Activated CD8-positive, alpha-beta memory T cell treated with anti-CD3 and anti-CD28 coated beads for 1 hour (primary cell): ENCODE measurements around the gene ICA1.
A peak's percentile ranks its signal among the peaks of the same experiment; 100 is the strongest.

Experiments
- DNase-seq, 2 donors: peaks; one replicate each; pipeline ENCODE4 v3.0.0-alpha.2; 2020; ENCODE audit warnings: low read depth in 1 of 2; ENCODE audit errors: extremely low read depth in 1 of 2

Gene ICA1

GRCh38 chr7:8136051-8136730 is 125.8 kb downstream of the ICA1 start:
- no peak for DNase-seq

GRCh38 chr7:8135417-8135816 is 126.5 kb downstream of the ICA1 start:
- DNase-seq = no peak

- no peak for DNase-seq
Measured at GRCh38 chr7:8134089-8134733, 127.8 kb downstream of the ICA1 start.

DNA sequence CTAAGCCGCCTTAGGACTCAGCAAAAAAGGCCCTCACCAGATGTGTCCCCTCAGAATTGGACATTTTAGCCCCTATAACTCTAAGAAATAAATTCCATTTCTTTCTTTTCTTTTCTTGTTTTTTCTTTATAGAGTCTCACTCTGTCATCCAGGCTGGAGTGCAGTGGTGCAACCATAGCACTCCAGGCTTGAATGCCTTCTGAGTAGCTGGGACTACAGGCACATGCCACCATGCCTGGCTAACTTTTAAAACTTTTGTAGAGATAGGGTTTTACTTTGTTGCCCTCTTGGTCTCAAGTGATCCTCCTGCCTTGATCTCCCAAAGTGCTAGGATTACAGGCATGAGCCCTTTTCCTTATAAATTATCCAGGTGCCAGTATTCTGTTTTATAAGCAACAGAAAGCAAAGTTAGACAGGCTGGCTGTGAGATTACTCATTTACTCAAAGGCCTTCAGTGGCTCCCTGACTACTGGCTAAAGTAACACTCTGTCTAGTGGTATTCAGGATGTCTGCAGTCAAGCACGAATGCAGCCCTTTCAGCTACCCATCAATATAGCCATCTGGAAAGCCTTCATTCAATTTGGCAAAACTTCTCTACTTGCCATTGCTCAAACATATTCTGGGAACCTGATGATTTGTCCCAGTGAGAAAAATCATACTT is 128.6 kb downstream of the ICA1 start:
- no peak for DNase-seq

DNA sequence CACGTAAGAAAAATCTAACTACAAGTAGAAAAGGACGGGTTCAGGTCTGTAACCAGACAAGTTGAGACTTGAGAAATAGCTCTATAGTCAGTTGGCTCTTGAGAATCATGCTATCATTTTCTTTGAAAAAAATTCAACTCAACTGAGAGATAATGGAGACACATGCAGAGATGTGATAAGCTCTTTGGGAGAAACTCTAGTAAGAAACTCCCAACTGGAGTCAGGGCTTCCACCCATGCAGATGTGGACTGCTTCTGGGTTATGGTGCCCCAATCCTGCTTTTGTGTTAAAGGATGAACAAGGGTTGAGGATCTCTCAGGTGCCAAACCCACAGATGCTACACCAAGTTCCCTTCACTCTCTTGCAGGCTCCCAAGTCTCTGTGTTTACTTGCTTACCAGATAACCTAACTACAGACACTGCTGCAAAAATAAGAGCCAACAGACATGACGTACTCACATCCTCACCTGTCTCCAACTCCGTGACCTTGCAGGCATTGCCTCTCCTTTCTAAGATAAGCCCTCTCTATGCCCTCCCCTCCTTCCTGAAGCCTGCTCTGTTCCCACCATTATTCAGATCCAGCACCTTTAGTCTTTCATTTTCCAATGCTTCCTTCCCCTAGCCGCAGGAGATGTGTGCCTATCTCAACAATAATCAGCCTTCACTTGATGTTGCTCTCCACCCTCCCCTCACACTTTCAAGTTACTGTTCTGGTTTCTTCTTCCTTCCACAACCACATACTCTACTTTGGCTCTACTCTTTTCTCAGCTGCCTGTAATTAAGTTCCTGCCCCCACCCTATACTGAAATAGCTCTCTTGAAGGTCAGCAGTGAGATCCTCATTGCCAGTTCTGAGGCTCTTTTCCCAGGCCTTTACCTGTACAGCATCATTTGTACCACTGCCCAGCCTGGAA is 130.0 kb downstream of the ICA1 start:
- no peak for DNase-seq

- DNase-seq = no peak
Measured at GRCh38 chr7:8130663-8131062, 131.3 kb downstream of the ICA1 start.

DNA sequence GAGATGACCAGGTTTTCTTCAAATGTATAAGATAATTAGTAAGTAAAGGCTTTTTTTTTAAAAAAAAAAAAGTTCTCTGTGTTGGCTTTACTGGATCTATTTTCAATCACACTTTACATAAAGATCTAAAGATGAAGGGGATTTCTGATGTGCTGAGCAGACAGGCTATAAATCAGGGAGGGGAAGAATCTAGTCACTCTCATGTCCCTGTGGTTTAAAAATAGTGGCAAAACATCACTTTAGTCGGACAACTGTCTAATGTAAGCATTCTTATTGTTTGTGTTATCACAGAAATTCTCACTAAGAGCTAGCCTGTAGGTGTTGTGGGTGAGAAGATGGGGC is 132.7 kb downstream of the ICA1 start:
- DNase-seq = no peak

DNA sequence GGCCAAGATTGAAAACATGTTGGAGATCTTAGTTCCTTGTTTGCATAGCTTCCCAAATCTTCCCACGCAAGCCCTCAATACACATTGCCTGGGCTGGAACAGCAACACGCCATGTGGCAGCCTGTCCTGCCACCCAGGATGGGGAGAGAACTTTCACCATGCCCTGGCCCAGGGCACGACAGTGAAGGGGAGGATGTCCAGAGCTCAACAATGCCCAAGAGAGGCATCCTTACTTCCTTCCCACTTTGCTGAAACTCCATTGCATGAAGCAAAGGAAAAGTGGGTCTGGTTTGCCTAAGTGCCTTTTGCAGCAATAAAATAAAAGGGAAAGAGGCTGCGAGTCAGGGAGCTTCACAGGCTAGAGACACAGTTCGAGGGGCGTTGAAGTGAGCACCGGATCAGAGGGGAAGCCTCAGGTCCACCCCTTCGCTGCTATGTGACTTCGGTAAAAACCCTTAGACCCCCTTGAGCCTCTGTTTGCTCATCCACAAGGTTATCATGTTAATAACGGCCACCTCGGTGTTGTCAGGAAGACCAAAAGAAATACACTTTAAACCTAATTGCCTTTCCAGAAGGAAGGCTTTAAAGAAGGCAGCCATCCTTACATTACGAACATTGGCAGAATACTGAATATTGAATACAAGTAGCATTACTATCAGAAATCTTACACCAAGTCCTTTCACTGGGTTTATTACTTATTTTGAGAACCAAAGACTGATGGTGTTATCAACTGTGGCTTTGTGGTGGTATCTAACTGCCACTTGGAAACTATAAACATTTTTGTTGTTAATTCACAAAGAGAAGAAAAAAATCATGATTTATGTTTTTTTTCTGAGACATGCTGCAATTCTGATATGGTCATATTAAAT is 133.3 kb downstream of the ICA1 start:
- no peak for DNase-seq

GRCh38 chr7:8126601-8127167 is 135.3 kb downstream of the ICA1 start:
- DNase-seq = no peak

GRCh38 chr7:8125680-8126444 is 136.1 kb downstream of the ICA1 start:
- peak; percentile 49 to 55 for DNase-seq

DNA sequence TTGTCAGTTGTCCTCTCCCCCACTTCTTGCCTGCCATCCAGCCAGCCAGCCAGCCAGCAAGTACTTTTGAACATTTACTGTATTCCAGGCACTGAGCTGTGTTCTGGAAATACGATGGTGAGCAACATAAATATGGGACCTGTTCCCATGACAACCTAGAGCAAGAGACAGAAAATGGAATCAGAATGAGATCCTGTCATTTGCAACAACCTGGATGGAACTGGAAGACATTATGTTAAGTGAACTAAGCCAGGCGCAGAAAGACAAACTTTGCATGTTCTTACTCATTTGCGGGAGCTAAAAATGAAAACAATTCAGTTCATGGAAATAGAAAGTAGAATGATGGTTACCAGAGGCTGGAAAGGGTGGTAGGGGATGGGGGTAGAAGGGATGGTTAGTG is 140.7 kb downstream of the ICA1 start:
- no peak for DNase-seq

GRCh38 chr7:8120390-8121058 is 141.4 kb downstream of the ICA1 start:
- no peak for DNase-seq

DNA sequence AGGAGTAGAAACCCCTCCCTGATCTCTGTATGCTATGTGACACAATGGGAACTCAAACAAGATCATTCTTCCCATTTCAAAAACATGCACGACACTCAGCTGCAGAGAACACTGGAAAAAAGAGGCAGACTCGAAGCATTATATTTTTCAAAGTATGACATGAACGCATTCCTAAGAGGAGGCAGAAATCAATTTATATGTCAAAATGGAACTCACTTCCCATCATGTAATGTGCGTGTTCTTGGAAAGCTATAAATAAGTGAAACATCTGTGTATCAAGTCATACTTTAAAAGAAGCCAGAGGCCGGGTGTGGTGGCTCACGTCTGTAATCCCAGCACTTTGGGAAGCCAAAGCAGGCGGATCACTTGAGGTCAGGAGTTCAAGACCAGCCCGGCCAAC is 142.7 kb downstream of the ICA1 start:
- DNase-seq = no peak

DNA sequence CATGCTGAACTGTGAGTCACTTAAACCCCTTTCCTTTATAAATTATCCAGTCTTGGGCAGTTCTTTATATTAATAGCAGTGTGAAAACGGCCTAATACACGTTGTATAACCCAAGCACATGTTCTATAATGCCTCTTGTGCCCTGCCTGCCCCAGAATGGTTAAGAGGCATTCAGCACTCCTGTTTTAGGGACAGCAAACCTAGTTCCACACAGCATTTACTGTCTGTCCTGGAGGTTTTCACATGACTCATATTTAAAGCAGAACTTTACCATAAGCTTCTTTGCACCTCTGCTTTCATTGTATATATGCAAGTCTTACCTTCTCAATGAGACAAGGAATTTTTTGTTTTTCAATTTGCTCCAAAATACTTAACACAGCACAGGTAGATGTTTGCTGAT is 144.8 kb downstream of the ICA1 start:
- no peak for DNase-seq

DNA sequence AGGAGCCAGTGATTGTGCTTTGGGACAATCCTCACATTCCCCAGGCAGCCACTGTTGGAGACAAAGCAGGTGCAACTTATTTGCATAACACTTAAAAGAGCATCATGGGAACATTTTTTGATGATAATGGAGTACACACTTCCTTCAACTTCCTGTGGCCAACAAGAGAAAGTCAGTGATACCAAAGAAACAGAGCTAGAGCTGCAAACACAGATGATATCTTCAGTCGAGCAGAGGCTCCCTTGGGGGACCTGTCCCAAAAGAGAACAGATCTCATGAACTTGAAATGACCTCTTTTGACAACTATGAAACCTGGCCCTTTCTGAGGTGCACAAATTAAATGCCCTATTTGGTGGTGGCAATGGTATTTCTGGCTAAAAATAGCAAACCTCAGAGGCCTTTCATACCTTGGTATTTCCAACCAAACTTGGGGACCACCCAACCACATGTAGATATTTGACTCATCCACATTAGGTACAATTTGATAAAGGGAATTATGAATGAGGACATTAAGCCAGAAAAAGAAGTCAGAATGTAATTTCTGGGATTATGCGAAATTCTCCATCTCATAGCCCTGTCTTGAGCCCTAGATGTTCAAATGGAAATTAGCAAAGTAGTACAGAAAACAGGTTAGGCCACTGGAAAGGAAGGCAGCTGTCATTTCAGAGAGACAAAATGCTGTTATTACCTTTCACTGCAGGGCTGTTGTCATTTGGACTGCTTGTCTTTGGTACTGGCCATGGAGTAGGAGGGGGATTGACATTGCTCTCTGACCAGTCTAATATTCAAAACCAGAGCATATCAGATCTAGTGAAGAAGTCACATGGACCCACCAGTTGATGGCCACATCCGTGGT is 146.2 kb downstream of the ICA1 start:
- no peak for DNase-seq

- DNase-seq = no peak
Measured at GRCh38 chr7:8114175-8114574, 147.8 kb downstream of the ICA1 start.

DNA sequence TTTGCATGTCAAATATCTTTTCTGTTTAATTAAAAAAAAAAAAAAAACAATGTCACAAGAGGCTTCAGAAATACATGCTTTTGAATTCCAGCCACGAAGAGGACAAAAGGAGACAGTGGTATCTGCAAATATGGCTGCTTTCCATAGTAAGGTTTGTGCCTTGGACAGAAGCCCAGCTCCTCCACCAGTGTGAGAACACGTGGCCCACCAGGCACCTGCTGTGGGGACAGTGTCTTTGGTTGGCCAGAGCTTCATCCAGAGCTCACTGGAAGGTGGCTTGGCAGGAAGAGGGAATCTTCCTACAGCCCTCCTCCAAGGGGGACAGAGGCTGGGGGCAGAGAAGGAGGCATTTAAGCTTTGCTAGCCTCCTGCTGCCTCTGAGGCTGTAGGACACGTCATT is 148.8 kb downstream of the ICA1 start:
- no peak for DNase-seq

GRCh38 chr7:8112685-8113084 is 149.3 kb downstream of the ICA1 start:
- no peak for DNase-seq
